ENCODE results near the gene ALDH5A1.

DNA sequence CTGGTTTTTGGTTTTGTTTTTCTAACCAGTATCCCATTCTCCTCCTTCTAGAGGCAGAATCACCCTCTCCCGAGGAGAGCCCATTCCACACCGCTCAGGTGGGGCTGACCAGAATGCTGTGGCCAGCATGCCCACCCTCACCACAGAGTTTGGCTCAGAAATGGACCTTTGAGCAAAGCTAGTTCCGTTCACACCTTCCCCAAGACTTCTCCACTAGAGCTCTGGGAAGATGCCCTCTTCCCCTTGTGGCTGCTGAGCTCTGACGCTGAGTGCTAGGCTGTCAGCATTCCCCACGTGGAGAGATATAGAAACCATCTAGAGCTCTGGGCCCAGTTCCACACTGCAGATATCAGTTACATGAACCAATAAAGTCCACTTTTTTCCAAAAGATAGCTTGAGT is 13.3 kb upstream of the ALDH5A1 start:
- TF ChIP-seq, protein P1, sequence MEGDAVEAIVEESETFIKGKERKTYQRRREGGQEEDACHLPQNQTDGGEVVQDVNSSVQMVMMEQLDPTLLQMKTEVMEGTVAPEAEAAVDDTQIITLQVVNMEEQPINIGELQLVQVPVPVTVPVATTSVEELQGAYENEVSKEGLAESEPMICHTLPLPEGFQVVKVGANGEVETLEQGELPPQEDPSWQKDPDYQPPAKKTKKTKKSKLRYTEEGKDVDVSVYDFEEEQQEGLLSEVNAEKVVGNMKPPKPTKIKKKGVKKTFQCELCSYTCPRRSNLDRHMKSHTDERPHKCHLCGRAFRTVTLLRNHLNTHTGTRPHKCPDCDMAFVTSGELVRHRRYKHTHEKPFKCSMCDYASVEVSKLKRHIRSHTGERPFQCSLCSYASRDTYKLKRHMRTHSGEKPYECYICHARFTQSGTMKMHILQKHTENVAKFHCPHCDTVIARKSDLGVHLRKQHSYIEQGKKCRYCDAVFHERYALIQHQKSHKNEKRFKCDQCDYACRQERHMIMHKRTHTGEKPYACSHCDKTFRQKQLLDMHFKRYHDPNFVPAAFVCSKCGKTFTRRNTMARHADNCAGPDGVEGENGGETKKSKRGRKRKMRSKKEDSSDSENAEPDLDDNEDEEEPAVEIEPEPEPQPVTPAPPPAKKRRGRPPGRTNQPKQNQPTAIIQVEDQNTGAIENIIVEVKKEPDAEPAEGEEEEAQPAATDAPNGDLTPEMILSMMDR (IDR thresholded peaks at IDR 0.05): no peak
- no peak for TF ChIP-seq POLR2A (IDR thresholded peaks at IDR 0.05)

Measured in uterus (tissue), 2 donors.